GM19397 (cell line): ENCODE data around the gene SH2D3A.
"Not testable (repeated sequence)": the region's sequence is repeated elsewhere in the genome, so short reads cannot be mapped to it uniquely, and the experiment has no call there.

Experiments
- ATAC-seq: cut with Tn5 transposase; IDR thresholded peaks from one replicate; pipeline ENCODE4 v1.9.1; 2021; ENCODE audit warnings: mild to moderate bottlenecking, moderate library complexity; ENCODE audit not compliant: unreplicated experiment

The SH2D3A gene

GRCh38 chr19:6790194-6791128, 23.2 kb upstream of the SH2D3A start:
- ATAC-seq = no peak

- ATAC-seq = no peak
Observed at GRCh38 chr19:6788896-6789295, 21.7 kb upstream of the SH2D3A start.

GRCh38 chr19:6787393-6787792, 20.2 kb upstream of the SH2D3A start:
- no peak for ATAC-seq

- no peak for ATAC-seq
Observed at GRCh38 chr19:6779206-6779605, 12.0 kb upstream of the SH2D3A start.

GRCh38 chr19:6778386-6778785, 11.2 kb upstream of the SH2D3A start:
- no peak for ATAC-seq

GRCh38 chr19:6777434-6777833, 10.2 kb upstream of the SH2D3A start:
- no peak for ATAC-seq

- ATAC-seq = no peak
Observed at GRCh38 chr19:6776999-6777398, 9.8 kb upstream of the SH2D3A start.

GRCh38 chr19:6776045-6776444, 8.8 kb upstream of the SH2D3A start:
- ATAC-seq = not testable (repeated sequence)

GRCh38 chr19:6774821-6775707, 7.8 kb upstream of the SH2D3A start:
- ATAC-seq = no peak

GRCh38 chr19:6773323-6773931, 6.2 kb upstream of the SH2D3A start:
- ATAC-seq = peak; percentile 37

- no peak for ATAC-seq
Observed at GRCh38 chr19:6772866-6773322, 5.7 kb upstream of the SH2D3A start.

GRCh38 chr19:6772028-6772865, 5.0 kb upstream of the SH2D3A start, which contains the start of gene VAV1:
TSS of gene VAV1 (plus strand) at chr19:6772708. CDS start at chr19:6772808, 100 bp downstream.
- peak; percentile 49 for ATAC-seq

GRCh38 chr19:6771648-6772027, 4.4 kb upstream of the SH2D3A start:
- not testable (repeated sequence) for ATAC-seq

GRCh38 chr19:6769006-6769619, 1.9 kb upstream of the SH2D3A start:
- ATAC-seq = no peak

- no peak for ATAC-seq
Observed at GRCh38 chr19:6768236-6768785, 1.1 kb upstream of the SH2D3A start.

GRCh38 chr19:6767081-6767356, 216 bp downstream of the SH2D3A start:
- peak; percentile 10 for ATAC-seq

GRCh38 chr19:6766357-6767080, 716 bp downstream of the SH2D3A start:
- ATAC-seq = no peak

GRCh38 chr19:6765738-6766356, 1.4 kb downstream of the SH2D3A start:
- ATAC-seq = no peak
